ENCODE data around the gene CSF1.

CSF1 gene

DNA sequence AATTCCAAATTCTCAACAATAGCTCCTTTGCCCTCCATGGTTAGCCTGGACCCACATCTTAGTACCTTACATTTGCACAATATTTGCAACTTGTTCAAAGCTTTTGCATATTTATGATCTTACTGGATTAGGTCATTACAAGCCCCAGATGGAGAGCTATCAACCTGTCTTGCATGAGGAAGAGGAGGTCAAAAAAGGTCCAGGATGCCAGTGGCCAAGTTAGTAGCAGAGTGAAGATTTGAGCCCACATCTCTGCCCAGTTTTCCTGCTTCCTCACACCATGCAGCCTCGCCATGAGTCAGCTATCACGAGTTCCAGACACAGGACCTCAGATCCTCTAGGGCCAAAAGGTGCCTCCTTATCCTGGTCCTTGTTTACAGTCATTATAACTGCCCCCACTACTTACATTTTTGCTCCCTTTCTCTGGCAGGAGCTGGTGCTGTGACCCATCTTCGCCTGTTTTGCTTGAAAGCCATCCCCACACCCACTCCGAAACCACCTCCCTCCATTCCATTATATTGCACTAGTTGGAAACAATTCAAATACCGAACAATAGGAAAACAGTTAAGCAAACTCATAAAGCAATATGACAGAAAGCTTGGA, 68.9 kb downstream of the CSF1 start:
- DNase-seq: no peak
- no peak overlapping the region for H3K27ac ChIP-seq
- H3K4me3 ChIP-seq (ENCODE audit: low read depth, low read length): no peak overlapping the region
- no peaks in the 10 kb centered on the region for H3K36me3 ChIP-seq
- no peak for TF ChIP-seq CTCF (IDR thresholded peaks at IDR 0.05; ENCODE audit: low read depth, low read length)
- H3K9me3 ChIP-seq (ENCODE audit: severe bottlenecking): no peaks in the 10 kb centered on the region
- H3K27me3 ChIP-seq (ENCODE audit: insufficient read depth, low read depth, severe bottlenecking): no peaks in the 10 kb centered on the region
